ENCODE data around the gene SPAG16.

The SPAG16 gene

GRCh38 chr2:213284105-213285090 lies at the start of gene SPAG16:
SPAG16 (plus strand) TSS chr2:213284464.
- DNase-seq = peak; percentile 98

- DNase-seq = no peak
Measured at GRCh38 chr2:213234641-213235040, 49.6 kb upstream of the SPAG16 start.

- DNase-seq = no peak
Measured at GRCh38 chr2:213235741-213236140, 48.5 kb upstream of the SPAG16 start.

GRCh38 chr2:213237251-213237650 lies 47.0 kb upstream of the SPAG16 start:
- DNase-seq = no peak

GRCh38 chr2:213237787-213238186 lies 46.5 kb upstream of the SPAG16 start:
- no peak for DNase-seq

GRCh38 chr2:213238753-213239495 lies 45.3 kb upstream of the SPAG16 start:
- no peak for DNase-seq

- DNase-seq = no peak
Measured at GRCh38 chr2:213241817-213242216, 42.4 kb upstream of the SPAG16 start.

- DNase-seq = no peak
Measured at GRCh38 chr2:213242653-213243052, 41.6 kb upstream of the SPAG16 start.

GRCh38 chr2:213243189-213244044 lies 40.8 kb upstream of the SPAG16 start:
- DNase-seq = no peak

GRCh38 chr2:213246497-213247281 lies 37.6 kb upstream of the SPAG16 start:
- peak; percentile 66 for DNase-seq

- no peak for DNase-seq
Measured at GRCh38 chr2:213247566-213247965, 36.7 kb upstream of the SPAG16 start.

GRCh38 chr2:213248637-213249036 lies 35.6 kb upstream of the SPAG16 start:
- no peak for DNase-seq

GRCh38 chr2:213249502-213249901 lies 34.8 kb upstream of the SPAG16 start:
- no peak for DNase-seq

- peak; percentile 83 for DNase-seq
Measured at GRCh38 chr2:213251618-213252017, 32.6 kb upstream of the SPAG16 start.

GRCh38 chr2:213252206-213252605 lies 32.1 kb upstream of the SPAG16 start:
- DNase-seq = no peak

GRCh38 chr2:213253162-213253561 lies 31.1 kb upstream of the SPAG16 start:
- no peak for DNase-seq

- peak; percentile 20 for DNase-seq
Measured at GRCh38 chr2:213259266-213259665, 25.0 kb upstream of the SPAG16 start.

GRCh38 chr2:213261237-213261636 lies 23.0 kb upstream of the SPAG16 start:
- DNase-seq = no peak

- DNase-seq = no peak
Measured at GRCh38 chr2:213261715-213262114, 22.5 kb upstream of the SPAG16 start.

- no peak for DNase-seq
Measured at GRCh38 chr2:213265679-213266078, 18.6 kb upstream of the SPAG16 start.

GRCh38 chr2:213266421-213266820 lies 17.8 kb upstream of the SPAG16 start:
- no peak for DNase-seq

GRCh38 chr2:213271947-213272346 lies 12.3 kb upstream of the SPAG16 start:
- no peak for DNase-seq
